Liver (tissue), 3 donors: ENCODE data around the gene ARX.

Experiments used
- EGR1 ChIP-seq, 2 donors: IDR thresholded peaks; 2 replicates each; pipeline ENCODE4 v1.6.1; 2016 to 2018; ENCODE audit warnings: antibody characterized with exemption in 2 of 2, low read depth in 2 of 2
- TAF1 ChIP-seq: conservative IDR thresholded peaks from 2 replicates; pipeline ENCODE4 v1.6.1; 2016; ENCODE audit warnings: antibody characterized with exemption, mild to moderate bottlenecking
- TF ChIP-seq, protein P1 (sequence below): fragments of 150-350 bp; IDR thresholded peaks from 2 replicates; pipeline ENCODE4 v1.5.1; 2017; ENCODE audit warnings: improper control_type of control experiment, low read depth, low read length; ENCODE audit not compliant: missing input control
- donor health status: healthy.
- donor health status: healthy.

- TF ChIP-seq, protein P1, sequence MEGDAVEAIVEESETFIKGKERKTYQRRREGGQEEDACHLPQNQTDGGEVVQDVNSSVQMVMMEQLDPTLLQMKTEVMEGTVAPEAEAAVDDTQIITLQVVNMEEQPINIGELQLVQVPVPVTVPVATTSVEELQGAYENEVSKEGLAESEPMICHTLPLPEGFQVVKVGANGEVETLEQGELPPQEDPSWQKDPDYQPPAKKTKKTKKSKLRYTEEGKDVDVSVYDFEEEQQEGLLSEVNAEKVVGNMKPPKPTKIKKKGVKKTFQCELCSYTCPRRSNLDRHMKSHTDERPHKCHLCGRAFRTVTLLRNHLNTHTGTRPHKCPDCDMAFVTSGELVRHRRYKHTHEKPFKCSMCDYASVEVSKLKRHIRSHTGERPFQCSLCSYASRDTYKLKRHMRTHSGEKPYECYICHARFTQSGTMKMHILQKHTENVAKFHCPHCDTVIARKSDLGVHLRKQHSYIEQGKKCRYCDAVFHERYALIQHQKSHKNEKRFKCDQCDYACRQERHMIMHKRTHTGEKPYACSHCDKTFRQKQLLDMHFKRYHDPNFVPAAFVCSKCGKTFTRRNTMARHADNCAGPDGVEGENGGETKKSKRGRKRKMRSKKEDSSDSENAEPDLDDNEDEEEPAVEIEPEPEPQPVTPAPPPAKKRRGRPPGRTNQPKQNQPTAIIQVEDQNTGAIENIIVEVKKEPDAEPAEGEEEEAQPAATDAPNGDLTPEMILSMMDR, result no peak
- TF ChIP-seq TAF1 (no peak), EGR1 (IDR thresholded peaks at IDR 0.05; ENCODE audit: low read depth in 2 of 2) (no peak)
Measured at GRCh38 chrX:25025615-25026014, 9.8 kb upstream of the ARX start.
